ENCODE measurements around the gene PPFIA2.

DNA sequence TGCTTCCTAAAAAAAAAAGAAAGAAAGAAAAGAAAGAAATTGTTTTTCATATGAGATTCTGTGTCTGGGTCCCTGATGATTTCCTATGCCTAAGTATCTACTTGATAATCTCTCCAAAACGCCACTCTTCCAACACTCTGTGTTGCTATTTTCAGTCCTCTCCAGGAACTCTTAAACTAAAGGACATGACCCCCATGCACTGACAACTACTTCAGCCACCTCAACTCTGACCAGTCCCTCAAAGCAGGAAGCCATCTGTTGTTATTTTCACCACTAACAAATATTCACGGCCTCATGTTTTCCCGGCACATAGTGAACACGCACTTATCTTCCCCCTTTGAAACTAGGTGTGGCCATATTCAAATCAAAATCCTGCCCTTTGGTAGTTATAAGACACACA, 259.3 kb downstream of the PPFIA2 start:
- TF ChIP-seq POLR2A (IDR thresholded peaks at IDR 0.05) (no peak), CTCF (IDR thresholded peaks at IDR 0.05) (no peak)

All from suprapubic skin (tissue), 3 donors.